ENCODE data around the gene ORM1.
"Not testable (repeated sequence)": the region's sequence is repeated elsewhere in the genome, so short reads cannot be mapped to it uniquely, and the experiment has no call there.

ORM1 gene

DNA sequence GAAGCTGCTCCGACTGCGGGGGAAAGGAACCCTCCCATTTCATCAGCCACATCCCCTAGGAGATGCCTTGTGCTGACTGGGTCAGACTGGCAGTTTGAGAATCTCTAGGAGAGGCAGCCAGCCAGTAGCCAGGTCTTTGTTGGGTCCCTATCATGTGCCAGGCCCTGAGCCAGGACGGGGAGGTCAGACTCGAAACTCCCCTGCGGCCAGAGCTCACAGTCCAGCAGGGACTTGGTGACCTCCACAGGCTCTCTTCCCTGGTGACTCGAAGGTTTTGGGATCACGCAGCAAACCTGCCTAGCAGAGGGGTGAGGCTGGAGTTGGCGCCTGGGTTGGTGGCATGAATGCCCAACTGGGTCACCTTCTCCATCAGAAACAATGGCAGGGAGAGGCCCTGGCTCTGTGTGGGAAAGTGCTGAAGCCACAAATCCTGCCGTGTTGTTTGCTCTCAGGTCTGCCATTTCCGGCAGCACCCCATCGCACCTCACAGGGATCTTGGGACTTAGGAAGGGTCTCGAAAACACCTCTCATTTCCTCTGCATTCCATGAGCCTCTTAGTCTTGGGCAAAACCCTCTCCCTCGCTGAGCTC is 14.4 kb upstream of the ORM1 start:
- DNase-seq (ENCODE audit: low read depth in 2 of 2): no peak

DNA sequence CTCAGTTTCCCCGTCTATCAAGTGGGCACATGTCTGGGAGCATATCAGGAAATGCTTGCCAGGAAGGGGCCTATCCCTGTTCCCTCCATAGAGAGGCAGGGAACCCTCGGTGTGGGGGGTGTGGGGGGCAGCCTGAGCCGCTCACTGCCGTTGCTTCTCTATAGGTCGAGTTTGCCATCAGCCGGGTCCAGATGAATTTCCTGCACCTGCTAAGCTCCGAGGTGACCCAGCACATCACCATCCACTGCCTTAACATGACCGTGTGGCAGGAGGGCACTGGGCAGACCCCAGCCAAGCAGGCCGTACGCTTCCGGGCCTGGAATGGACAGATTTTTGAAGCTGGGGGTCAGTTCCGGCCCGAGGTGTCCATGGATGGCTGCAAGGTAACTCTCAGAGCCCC is 13.8 kb upstream of the ORM1 start:
- no peak for DNase-seq (ENCODE audit: low read depth in 2 of 2)

DNA sequence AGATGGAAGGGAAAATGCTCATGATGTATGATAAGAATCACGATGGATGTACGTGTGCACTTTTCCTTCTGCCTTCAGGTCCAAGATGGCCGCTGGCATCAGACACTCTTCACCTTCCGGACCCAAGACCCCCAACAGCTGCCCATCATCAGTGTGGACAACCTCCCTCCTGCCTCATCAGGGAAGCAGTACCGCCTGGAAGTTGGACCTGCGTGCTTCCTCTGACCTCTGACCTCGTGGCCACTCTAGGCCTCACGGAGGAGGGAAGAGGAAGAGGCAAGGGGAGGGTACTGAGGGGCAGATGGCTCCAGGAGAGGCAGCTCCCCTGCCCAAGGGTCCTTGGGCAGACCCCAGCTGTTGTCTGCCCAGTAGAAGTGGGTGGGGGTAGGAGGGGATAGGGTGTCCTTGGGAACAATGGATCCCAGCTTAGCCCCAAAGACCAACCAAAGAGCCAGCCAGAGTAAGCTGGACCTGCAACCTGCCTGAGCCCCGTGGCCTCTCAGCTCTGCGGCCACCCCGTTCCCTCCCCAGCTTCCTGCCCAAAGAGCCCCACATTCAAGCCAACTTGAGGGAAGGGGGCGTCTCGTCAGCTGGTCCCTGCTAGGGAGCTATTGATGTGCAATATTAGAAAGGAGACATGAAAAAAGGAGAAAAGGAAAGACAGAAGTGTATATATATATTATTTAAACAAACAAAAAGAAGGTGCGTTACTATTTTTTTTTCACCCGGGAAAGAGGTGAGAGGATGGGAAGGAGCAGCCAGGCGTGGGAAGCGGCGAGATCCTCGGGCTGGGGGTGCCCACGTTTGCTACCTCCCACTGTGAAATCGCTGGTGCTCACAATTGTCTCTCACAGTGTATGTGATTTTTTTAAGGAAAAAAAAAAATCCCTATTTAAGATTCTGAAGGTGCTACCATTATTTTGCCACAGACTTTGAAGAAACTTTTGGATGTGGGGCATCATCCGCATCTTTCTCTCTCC is 12.1 kb upstream of the ORM1 start:
- no peak for DNase-seq (ENCODE audit: low read depth in 2 of 2)

DNA sequence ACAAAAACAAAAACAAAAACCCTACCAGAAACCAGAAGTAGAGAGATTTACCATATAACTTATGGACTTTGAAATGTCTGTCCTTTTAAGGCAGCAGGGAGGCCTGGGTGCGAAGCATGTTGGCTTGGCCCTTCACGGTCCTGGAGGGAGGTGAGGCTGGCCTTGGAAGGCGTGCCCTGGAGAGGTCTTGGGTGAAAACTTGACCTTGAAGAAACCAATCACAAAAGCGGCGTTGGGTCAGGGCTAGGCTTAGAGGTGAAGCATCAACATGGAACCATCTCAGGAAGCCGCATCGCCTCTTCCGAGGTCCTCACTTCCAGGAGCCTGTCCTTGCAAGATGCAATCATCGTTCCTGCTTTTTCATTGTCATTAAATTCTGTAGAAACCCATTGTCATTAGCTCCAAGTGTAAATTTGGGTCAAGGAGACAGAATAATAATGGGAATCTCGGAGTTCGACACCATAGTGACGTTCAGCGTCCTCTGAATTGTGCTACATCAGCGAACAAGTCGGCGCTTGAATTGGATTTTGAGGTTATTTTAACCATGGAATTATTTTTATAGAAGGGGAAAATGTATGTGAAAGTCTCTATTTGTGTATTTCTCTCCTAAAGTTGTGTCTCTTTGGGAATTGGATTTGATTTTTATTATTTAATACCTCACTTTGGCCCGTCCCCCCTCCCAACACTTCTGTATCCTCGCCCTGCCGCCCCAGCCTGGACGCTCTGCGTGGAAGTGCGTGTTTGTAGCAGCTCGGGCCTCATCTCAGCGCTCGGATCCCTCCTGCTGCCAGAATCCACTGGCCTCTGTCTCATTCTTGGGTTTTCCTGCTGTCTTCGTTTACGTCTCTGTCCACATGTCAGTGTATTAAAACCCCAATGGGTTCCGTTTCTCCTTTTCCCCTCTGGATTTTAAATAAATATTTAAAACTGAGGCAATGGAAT is 11.1 kb upstream of the ORM1 start:
- DNase-seq (ENCODE audit: low read depth in 2 of 2): no peak

DNA sequence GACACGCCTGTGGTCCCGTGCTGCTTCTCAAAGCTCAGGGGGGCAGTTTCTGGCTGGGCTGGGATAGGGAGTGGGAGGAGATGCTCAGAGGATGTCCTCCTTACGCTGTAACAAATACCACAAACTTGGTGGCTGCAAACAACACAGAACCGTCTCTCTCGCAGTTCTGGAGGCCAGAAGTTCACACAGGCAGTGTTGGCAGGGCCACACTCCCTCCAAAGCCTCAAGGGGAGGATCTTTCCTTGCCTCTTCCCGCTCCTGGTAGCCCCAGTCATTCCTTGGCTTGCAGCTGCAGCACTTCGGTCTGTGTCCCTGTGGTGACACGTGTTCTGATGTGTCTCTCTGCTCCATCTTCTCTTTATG is 10.4 kb upstream of the ORM1 start:
- no peak for DNase-seq (ENCODE audit: low read depth in 2 of 2)

DNA sequence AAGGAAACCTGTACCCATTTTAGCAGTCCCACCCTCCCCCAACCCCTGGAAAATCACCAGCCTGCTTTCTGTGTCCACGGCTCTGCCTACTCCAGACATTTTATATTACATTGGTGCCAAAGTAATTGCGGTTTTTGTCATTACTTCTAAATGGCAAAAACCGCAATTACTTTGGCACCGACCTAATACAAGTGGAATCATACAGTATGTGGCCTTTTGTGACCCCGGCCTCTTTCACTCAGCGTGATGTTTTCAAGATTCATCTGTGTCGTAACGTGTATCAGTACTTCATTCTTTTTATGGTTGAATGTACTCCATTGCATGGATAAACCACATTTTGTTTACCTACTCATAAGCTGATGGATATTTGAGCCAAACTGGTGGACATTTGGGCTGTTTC is 9.7 kb upstream of the ORM1 start:
- DNase-seq (ENCODE audit: low read depth in 2 of 2): no peak

DNA sequence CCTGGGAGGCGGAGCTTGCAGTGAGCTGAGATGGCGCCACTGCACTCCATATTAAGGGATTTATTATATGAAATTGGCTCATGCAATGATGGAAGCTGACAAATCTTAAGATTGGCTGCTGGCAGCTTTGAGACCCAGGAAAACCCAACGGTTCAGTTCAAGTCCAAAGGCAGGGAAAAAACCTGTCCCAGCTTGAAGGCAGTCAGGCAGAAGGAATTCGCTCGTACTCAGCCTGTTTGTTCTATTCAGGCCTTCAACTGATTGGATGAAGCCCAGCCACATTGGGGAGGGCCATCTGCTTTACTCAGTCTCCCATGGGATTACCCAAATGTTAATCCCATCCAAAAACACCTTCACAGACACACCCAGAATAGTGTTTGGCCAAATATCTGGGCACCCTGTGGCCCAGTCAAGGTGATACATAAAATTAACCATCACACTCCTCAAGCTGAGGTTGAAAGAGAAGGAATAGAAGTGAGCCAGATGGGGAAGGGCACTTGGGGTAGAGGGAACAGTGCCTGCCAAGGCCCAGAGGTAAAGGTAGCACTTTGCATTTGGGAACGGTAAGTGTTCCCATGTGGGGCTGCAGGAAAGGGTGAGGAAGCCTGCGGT is 8.5 kb upstream of the ORM1 start:
- DNase-seq (ENCODE audit: low read depth in 2 of 2): no peak

DNA sequence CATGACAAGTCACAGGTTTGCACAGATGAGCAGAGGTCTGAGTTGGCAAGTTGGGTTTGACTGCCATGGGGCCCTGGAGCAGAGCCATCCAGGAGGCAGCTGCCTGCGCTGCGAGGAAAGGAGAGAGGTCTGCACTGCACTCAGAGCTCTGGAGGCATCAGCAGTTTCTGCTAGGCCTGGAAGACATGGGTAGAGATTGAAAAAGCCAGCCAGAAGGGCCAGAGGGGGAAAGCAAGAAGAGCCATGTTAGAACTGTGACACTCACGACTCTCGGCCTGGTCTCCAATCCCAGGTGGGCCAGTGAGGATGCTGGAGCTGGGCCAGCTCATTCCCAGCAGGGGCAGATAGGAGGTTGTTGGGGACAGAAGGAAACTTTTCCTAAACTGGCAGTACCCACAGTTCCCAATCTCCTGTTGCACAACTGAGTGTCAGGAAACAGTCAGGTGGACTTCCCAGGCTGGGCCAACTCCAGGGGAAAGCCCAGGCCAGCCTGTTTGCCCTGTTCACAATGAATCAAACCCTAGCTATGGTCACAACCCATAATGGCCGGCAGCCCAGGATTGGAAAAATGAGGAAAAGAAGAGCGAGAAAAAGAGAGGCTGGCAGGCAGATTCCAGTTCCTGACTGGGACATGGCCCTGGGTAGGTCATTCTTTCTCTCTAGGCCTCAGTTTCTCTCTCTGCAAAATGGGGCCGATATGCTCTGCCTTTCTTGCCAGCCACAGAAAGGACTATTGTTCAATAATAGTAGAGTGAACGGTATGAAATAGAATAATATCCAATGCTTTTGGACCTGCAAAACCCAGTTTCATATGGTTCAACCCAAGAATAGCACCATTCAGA is 7.8 kb upstream of the ORM1 start:
- no peak for DNase-seq (ENCODE audit: low read depth in 2 of 2)

DNA sequence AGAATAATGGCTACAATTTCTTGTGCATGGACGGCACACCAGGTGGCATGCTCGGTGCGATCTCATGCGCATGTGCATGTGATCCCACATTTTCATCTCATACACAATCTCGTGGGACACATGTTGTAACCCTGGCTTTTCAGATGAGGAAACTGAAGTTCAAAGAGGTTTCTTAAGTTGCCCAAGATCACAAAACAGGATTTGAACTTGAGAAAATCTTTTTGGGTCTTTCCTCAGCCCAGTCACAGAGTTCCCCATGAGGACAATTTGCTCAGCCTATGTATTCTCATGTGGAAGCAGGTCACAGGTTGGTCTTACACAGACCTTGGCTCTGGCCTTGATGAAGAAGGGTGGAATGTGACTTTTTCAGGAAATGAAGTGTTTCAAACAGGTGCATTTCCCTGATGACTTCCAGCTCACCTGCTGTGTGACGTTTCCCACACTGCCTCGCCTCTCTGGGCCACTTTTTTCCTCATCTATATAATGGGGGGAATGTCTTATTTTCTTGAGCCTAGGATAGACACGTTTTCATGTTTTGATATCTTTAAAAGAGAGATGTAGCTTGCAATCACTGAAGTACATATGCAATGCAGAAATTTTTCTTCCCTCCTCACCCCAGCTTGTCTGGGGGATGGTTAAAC is 7.1 kb upstream of the ORM1 start:
- DNase-seq (ENCODE audit: low read depth in 2 of 2): no peak

DNA sequence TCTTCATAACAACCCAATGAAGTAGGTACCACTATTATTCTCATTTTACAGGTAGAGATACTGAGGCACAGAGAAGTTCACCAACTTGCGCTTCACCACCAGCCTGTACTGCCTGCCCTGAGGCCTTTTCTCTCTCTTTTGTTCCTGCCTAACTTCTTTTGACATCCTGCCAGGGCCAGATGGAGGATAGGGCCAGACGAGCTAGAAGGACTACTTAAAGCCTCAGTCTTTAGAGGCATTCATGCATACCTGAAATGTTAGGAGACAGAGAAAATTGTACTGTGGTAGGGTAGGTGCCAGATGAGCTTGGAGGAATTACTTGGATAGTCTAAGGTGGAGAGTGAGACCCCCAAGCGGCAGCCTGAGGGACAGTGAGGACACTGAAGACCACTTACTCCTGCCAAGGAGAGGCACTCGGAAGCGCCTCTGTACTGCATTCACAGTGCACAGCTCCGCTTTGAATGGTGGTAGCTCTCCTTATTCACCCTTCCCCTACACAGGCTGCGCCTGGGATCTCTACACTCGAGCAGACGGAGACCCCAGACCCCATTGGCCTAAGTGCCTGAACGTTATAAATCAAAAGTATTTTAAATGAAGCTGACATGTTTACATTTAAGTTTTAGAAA is 6.2 kb upstream of the ORM1 start:
- DNase-seq (ENCODE audit: low read depth in 2 of 2): no peak

DNA sequence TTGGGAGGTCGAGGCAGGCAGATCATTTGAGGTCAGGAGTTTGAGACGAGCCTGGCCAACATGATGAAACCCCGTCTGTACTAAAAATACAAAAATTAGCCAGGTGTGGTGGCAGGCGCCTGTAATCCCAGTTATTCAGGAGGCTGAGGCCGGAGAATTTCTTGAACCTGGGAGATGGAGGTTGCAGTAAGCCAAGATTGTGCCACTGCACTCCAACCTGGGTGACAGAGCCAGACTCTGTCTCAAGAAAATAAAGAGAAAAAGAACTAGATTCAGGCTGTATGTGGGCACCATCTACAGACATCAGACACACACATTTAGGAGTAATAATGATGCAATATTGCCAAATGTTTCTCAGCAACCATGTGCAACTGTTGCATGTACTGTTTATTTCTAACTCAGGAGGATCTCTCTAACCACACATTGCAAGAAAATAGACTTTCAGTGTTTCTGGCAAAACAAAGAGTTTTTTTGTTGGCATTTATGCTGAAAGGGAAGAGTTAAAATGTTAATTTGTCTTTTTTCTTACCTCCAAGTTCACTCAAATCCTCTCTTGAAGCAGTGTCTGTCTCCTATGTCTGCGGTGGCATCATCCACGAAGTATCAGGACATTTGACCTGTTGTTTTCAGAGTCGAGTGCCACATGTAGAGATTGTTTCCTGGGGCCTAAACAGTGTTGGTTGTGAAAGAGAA is 5.1 kb upstream of the ORM1 start:
- no peak for DNase-seq (ENCODE audit: low read depth in 2 of 2)

DNA sequence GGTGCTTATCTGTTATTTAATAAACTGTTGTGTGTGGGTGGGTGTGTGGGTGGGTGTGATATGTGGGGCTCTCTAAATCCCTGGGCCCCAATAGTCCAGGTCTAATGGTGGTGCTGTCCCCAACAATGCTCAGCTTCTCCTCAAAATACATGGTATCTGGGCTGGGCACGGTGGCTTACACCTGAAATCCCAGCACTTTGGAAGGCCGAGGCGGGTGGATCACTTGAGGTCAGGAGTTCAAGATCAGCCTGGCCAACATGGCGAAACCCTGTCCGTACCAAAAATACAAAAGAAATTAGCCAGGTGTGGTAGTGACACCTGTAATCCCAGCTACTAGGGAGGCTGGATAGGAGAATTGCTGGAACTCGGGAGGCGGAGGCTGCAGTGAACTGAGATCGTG is 4.5 kb upstream of the ORM1 start:
- no peak for DNase-seq (ENCODE audit: low read depth in 2 of 2)

DNA sequence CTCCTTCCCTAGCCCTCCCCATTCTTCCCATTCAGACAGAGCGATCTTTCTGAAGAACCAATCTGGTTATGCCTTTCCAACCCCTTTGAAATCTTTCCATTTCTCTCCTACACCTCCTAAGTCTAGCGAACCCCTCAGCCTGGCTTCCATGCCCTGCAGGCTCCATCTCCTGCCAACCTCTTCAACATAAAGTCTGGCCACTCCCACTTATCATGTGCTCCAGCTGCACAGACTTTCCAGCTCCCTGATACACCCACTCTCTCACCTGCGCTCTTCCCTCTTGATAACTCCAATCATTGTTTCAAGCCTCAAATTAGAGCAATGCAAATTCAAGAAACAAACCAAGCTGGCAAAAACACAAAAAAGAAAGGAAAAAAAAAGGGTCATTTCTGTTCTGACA is 3.8 kb upstream of the ORM1 start:
- no peak for DNase-seq (ENCODE audit: low read depth in 2 of 2)

DNA sequence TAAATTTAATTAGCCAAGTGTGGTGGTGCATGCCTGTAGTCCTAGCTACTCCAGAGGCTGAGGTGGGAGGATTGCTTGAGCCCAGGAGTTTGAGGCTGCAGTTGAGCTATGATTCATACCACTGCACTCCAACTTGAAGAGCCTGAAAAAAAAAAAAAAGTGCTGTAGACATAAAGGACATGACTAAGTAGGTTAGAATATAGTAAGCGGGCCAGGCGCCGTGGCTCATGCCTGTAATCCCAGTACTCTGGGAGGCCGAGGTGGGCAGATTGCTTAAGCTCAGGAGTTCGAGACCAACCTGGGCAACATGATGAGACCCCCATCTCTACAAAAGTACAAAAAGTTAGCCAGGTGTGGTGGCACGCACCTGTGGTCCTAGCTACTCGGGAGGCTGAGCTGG is 2.2 kb upstream of the ORM1 start:
- not testable (repeated sequence) for DNase-seq (ENCODE audit: low read depth in 2 of 2)

DNA sequence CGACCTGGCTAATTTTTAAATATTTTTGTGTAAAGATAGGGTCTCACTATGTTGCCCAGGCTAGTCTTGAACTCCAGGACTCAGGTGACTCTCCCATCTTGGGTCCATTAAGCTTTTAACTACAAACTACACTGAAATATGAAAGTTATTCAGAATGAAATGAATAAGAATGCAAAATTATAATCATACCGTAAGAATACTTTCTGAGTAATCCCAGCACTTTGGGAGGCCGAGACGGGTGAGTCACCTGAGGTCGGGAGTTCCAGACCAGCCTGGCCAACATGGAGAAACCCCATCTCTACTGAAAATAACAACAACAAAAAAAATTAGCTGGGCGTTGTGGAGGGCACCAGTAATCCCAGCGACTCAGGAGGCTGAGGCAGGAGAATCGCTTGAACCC is 1.1 kb upstream of the ORM1 start:
- DNase-seq (ENCODE audit: low read depth in 2 of 2): no peak

DNA sequence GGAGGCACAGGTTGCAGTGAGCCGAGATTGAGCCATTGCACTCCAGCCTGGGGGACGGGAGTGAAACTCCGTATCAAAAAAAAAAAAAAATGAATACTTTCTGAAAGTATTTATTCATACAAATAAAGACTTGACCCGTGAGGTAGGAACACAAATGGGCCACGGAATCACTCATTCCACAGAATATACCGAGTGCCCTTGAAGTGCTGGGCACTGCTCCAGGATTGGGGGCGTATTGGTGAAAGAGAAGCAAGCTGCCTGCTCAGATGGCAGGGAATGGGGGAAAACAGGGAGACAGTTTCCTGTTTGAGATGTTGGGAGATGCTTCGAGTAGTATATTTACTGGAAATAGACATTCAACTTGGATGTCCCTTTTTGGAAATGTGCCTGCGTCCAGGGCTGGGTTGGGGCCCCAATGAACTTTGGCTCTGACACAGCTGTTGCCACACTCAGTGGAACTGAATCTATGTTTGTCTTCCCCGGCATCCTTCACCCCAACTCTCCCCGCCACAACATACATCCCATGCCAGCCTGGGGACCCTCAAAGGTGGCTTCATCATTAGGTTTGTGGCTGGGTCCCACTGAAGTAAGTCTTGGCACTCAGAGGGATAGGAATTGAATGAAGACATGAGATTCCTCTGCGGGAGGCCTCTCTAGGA is 609 bp upstream of the ORM1 start:
- not testable (repeated sequence) for DNase-seq (ENCODE audit: low read depth in 2 of 2)

DNA sequence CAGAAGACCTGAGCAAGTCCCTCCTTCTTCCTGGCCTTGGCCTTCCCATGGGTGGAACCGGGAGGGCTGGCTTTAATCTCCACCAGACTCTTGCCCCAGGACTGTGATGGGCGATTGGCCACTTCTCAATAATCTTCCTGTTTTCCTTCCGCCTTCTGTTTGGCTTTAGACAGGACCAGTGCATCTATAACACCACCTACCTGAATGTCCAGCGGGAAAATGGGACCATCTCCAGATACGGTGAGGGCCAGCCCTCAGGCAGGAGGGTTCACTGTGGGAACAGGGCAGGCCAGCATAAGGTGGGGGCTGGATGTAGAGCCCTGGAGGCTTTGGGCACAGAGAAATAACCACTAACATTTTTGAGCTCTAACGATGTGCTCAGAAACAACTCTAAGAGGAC is 951 bp downstream of the ORM1 start:
- not testable (repeated sequence) for DNase-seq (ENCODE audit: low read depth in 2 of 2)

DNA sequence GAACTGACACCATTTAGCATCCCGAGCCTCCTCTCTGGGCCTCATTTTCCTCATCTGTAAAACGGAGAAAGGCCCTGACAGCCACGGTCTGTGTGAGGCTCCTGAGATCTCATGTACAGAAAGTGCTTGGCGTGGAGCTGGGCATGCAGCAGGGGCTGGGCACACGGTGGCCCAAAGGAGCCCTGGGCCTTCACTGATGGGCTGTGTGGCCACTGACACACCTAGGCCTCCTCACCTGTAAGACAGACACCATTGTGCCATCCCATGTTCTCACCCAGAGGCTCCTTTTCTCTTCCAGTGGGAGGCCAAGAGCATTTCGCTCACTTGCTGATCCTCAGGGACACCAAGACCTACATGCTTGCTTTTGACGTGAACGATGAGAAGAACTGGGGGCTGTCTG is 1.6 kb downstream of the ORM1 start:
- no peak for DNase-seq (ENCODE audit: low read depth in 2 of 2)

DNA sequence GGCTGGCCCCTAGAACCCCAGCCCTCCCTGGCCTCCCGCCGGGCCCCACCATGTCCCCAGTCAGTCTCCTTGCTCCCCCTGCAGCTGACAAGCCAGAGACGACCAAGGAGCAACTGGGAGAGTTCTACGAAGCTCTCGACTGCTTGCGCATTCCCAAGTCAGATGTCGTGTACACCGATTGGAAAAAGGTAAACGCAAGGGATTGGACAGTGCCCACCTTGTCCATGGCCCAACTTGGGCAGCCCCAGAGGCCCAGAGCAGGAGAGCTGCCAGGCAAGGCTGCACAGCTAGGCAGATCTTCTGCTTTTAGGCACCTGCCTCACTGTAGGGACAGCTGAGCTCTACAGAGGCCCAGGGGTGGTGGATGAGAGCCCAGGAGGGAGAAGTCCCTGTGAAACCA is 2.1 kb downstream of the ORM1 start:
- not testable (repeated sequence) for DNase-seq (ENCODE audit: low read depth in 2 of 2)
